Measurements from ENCODE around the gene RANBP10.

GRCh38 chr16:67709050-67709449, 97.3 kb downstream of the RANBP10 start:
- TF ChIP-seq CTCF (IDR thresholded peaks at IDR 0.05) (no peak), POLR2A (IDR thresholded peaks at IDR 0.05) (no peak), POLR2AphosphoS5 (IDR thresholded peaks at IDR 0.05) (no peak)

Data from breast epithelium (tissue), 3 donors.